Ishikawa (cell line): ENCODE data around the gene UHRF1.
A peak's percentile ranks its signal among the peaks of the same experiment; 100 is the strongest.

Experiments used
- CEBPB ChIP-seq: IDR thresholded peaks from 2 replicates; pipeline ENCODE4 v1.6.1; 2012
- CREB1 ChIP-seq: IDR thresholded peaks from 2 replicates; pipeline ENCODE4 v1.6.1; 2012; ENCODE audit warnings: low read depth
- EGR1 ChIP-seq: IDR thresholded peaks from 2 replicates; pipeline ENCODE4 v1.6.1; 2012
- EP300 ChIP-seq: IDR thresholded peaks from 2 replicates; pipeline ENCODE4 v1.6.1; 2012; ENCODE audit warnings: borderline replicate concordance
- FOXM1 ChIP-seq: IDR thresholded peaks from 2 replicates; pipeline ENCODE4 v1.6.1; 2012; ENCODE audit warnings: low read depth, borderline replicate concordance
- NFIC ChIP-seq: IDR thresholded peaks from 2 replicates; pipeline ENCODE4 v1.6.1; 2012
- RAD21 ChIP-seq: IDR thresholded peaks from 2 replicates; pipeline ENCODE4 v1.6.1; 2012; ENCODE audit warnings: low read depth
- TAF1 ChIP-seq: IDR thresholded peaks from 2 replicates; pipeline ENCODE4 v1.6.1; 2012; ENCODE audit warnings: low read depth, mild to moderate bottlenecking
- TCF12 ChIP-seq: IDR thresholded peaks from 2 replicates; pipeline ENCODE4 v1.6.1; 2012; ENCODE audit warnings: low read depth
- TEAD4 ChIP-seq: IDR thresholded peaks from 2 replicates; pipeline ENCODE4 v1.6.1; 2012
- YY1 ChIP-seq: IDR thresholded peaks from 2 replicates; pipeline ENCODE4 v1.6.1; 2012; ENCODE audit warnings: low read depth
- TF ChIP-seq, protein P1 (sequence below): IDR thresholded peaks from 2 replicates; pipeline ENCODE4 v1.6.1; 2012; ENCODE audit warnings: low read depth, mild to moderate bottlenecking
- TF ChIP-seq, protein P2 (sequence below): IDR thresholded peaks from 2 replicates; pipeline ENCODE4 v1.6.1; 2012
- TF ChIP-seq, protein P3 (sequence below): IDR thresholded peaks from 2 replicates; pipeline ENCODE4 v1.6.1; 2012

The UHRF1 gene

DNA sequence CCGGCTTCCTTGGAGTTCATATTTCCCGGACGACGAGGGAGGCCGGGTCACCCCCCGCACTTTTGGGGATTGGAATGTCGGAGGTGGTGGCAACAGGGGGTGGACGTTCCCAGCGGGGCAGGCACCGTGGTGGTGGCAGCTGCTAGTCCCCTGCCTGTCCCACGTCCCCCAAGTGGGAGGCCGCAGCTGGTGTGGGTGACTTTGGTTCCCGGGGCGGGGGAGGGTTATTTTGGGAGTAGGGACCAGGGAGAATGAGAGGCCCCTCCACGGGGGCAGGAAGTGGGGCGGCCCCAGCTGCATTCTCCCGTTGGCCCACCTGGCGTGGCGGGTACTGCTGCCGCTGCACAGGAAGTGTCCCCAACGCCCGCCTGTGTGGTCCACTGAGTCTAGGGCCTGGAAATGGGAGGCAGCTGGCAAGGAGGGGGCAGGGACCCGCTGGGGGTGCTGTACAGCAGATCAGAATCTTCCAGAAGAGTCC, 30.8 kb upstream of the UHRF1 start:
- TF ChIP-seq EP300: peak; percentile 58
- TF ChIP-seq RAD21: no peak
- peak; percentile 42 for TF ChIP-seq TCF12
- TF ChIP-seq, protein P1, sequence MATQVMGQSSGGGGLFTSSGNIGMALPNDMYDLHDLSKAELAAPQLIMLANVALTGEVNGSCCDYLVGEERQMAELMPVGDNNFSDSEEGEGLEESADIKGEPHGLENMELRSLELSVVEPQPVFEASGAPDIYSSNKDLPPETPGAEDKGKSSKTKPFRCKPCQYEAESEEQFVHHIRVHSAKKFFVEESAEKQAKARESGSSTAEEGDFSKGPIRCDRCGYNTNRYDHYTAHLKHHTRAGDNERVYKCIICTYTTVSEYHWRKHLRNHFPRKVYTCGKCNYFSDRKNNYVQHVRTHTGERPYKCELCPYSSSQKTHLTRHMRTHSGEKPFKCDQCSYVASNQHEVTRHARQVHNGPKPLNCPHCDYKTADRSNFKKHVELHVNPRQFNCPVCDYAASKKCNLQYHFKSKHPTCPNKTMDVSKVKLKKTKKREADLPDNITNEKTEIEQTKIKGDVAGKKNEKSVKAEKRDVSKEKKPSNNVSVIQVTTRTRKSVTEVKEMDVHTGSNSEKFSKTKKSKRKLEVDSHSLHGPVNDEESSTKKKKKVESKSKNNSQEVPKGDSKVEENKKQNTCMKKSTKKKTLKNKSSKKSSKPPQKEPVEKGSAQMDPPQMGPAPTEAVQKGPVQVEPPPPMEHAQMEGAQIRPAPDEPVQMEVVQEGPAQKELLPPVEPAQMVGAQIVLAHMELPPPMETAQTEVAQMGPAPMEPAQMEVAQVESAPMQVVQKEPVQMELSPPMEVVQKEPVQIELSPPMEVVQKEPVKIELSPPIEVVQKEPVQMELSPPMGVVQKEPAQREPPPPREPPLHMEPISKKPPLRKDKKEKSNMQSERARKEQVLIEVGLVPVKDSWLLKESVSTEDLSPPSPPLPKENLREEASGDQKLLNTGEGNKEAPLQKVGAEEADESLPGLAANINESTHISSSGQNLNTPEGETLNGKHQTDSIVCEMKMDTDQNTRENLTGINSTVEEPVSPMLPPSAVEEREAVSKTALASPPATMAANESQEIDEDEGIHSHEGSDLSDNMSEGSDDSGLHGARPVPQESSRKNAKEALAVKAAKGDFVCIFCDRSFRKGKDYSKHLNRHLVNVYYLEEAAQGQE: no peak
- TF ChIP-seq EGR1: peak; percentile 44; the same call in 1 of the 2 replicates
- no peak for TF ChIP-seq FOXM1
- TF ChIP-seq TEAD4: 0 out of 2 replicates have a peak, but pooled peaks have one; percentile 24

DNA sequence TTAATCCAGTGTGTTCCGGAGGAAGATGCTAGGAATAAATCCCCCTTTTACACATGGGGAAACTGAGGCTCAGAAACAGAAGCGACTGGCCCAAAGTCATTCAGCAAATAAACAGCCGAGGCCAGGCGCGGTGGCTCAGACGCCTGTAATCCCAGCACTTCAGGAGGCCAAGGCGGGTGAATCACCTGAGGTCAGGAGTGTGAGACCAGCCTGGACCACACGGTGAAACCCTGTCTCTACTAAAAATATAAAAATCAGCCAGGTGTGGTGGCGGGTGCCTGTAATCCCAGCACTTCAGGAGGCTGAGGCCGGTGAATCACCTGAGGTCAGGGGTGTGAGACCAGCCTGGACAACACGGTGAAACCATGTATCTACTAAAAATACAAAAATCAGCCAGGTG, 30.3 kb upstream of the UHRF1 start:
- TF ChIP-seq RAD21 (no peak), YY1 (no peak), EP300 (no peak)

DNA sequence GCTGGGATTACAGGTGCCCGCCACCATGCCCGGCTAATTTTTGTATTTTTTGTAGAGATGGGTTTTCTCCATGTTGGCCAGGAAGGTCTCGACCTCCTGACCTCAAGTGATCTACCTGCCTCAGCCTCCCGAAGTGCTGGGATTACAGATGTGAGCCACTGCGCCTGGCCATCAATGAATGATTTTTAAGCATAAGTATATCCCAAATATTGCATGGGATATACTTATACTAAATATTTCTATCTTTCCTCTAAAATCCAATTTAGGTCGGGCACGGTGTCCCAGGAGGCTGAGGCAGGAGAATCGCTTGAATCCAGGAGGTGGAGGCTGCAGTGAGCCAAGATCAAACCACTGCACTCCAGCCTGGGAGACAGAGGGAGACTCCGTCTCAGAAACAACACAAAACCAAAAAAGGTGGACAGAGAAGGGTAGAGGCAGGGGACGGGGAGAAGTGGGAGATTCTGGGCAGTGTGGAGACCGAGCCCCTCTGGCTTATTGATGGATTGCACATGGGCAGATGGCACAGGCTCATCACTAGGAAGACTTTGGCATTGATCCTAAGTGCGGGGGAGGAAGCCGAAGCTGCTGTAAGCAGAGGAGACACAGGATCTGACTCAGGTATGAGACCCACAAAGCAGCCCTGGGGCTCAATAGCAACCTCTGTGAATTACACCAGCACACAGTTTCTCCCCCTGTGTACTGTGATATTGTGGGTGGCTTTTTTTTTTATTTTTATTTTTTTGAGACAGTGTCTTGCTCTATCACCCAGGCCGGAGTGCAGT, 20.1 kb upstream of the UHRF1 start:
- TF ChIP-seq CEBPB: no peak
- TF ChIP-seq FOXM1: no peak
- TF ChIP-seq NFIC: no peak
- TF ChIP-seq, protein P1: no peak
- TF ChIP-seq, protein P2, sequence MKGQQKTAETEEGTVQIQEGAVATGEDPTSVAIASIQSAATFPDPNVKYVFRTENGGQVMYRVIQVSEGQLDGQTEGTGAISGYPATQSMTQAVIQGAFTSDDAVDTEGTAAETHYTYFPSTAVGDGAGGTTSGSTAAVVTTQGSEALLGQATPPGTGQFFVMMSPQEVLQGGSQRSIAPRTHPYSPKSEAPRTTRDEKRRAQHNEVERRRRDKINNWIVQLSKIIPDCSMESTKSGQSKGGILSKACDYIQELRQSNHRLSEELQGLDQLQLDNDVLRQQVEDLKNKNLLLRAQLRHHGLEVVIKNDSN: no peak
- TF ChIP-seq EP300: no peak
- TF ChIP-seq RAD21: no peak
- TF ChIP-seq TEAD4: no peak
- no peak for TF ChIP-seq CREB1

DNA sequence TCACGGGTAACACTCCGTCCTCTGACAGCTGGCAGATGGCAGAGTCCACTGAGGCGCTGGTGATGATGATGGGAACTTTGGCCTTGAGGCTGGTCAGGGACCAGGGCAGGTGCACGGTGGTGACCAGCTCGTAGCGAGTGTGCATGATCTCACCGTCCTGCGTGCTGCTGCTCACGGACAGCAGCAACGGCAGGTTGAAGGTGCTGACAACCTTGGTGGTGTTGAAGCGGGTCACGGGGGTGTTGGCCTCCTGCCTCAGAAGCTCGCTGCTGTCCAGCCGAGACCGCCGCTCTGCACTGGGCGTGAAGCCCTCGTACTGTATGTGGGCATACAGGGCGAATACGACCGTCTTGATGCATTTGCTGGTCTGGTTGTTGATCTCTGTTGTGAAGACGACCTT, 18.2 kb upstream of the UHRF1 start:
- TF ChIP-seq EGR1 (no peak), RAD21 (no peak), CREB1 (no peak), CEBPB (no peak), TAF1 (no peak), TEAD4 (no peak), YY1 (no peak)
- TF ChIP-seq, protein P1: no peak

DNA sequence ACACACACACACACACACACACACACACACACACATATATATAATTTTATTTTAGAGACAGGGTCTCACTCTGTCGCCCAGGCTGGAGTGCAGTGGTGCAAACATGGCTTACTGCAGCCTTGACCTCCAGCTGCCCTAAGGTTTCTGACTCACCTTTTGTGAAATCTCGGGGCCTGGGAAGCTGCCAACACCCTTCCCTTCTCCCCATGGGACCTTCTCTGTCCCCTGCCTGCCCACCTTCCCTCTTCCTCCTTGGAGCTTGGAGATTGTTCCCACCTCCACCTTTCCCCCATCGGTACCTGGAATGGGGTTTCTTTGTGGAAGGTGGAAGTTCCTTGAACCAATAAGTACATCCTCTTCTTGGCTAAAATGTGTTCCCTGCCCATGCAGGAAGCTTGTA, 12.9 kb upstream of the UHRF1 start:
- TF ChIP-seq, protein P1: no peak
- TF ChIP-seq CREB1 (no peak), RAD21 (no peak), YY1 (0 out of 2 replicates have a peak, but pooled peaks have one; percentile 33), EP300 (no peak), TCF12 (no peak), NFIC (peak; percentile 64), EGR1 (no peak), FOXM1 (no peak)
- TF ChIP-seq, protein P3, sequence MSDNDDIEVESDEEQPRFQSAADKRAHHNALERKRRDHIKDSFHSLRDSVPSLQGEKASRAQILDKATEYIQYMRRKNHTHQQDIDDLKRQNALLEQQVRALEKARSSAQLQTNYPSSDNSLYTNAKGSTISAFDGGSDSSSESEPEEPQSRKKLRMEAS: no peak
- TF ChIP-seq, protein P2: no peak
